HG02870 (cell line): ENCODE results near the gene ZDHHC14.
"Not testable (repeated sequence)": the region's sequence is repeated elsewhere in the genome, so short reads cannot be mapped to it uniquely, and the experiment has no call there.

Experiments used
- ATAC-seq: cut with Tn5 transposase; IDR thresholded peaks from one replicate; pipeline ENCODE4 v1.9.1; 2021; ENCODE audit warnings: mild to moderate bottlenecking, moderate library complexity; ENCODE audit not compliant: unreplicated experiment

The ZDHHC14 gene

GRCh38 chr6:157675831-157676230 is 294.8 kb downstream of the ZDHHC14 start:
- ATAC-seq = no peak

GRCh38 chr6:157676241-157676640 is 295.3 kb downstream of the ZDHHC14 start:
- no peak for ATAC-seq

DNA sequence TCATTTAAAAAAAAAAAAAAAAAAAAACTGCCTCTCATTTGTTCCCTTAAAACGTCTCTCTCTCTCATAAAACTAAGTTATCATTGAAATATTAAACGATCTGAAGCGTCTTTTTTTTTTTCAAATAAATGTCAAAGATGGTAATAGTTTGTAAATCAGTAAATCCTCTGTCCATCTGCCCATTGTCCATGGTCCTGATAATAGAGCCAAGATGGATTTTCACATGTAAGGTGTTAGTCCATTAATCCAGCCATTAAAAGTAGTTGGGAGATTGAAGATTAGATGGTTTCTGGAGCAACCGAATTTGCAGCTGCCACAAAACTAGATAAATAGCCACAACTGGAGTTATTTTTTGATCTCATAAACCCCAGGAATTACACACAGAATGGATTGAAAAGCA is 296.2 kb downstream of the ZDHHC14 start:
- ATAC-seq = no peak

GRCh38 chr6:157679605-157680580 is 298.9 kb downstream of the ZDHHC14 start:
- ATAC-seq = no peak

DNA sequence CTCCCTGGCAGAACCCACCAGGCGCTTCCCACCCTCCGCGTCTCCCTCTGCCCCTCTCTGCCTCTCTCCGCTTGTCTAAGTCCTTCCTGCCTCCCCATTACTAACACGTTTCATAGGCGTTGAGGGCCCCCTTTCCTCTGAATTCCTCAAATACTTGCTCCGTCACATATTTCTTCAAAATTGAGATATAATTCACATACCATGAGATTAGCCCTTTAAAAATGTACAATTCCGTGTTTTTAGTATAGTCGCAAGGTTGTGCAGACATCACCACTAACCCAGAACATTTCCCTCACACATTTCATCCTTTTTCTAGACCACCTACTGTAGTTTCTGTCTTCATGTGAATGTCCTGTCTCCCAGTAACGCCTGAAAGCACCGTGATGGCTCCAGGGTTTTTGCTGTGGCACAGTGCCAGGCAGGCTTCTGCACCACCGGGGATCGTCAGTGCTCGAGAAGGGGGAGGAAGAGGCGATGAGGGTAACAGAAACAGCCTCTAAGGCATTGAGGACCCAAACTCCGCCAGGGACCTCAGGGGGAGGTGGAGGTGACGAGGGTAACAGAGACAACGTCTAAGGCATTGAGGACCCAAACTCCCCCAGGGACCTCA is 300.2 kb downstream of the ZDHHC14 start:
- no peak for ATAC-seq

DNA sequence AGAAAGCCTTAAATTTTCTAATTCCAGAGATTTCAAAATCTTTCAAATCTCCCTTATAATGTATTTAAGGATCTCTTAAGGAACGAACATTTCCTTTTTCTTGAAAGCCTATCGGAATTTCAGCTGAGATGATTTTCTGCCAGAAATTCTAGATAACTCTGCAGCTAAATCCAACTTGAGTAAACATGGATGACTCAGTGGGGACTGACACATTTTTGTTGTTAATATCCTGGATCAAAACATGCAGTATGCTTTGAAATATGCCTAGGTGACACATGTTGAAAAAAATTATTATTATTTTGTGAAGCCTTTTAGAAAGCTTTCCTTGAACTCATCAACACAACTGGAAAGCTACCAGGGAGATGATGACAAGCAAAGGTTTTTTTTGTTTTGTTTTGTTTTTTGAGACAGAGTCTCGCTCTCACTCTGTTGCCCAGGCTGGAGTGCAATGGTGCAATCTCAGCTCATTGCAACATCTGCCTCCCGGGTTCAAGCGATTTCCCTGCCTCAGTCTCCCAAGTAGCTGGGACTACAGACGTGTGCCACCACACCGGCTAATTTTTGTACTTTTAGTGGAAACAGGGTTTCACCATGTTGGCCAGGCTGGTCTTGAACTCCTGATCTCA is 302.0 kb downstream of the ZDHHC14 start:
- ATAC-seq = no peak

DNA sequence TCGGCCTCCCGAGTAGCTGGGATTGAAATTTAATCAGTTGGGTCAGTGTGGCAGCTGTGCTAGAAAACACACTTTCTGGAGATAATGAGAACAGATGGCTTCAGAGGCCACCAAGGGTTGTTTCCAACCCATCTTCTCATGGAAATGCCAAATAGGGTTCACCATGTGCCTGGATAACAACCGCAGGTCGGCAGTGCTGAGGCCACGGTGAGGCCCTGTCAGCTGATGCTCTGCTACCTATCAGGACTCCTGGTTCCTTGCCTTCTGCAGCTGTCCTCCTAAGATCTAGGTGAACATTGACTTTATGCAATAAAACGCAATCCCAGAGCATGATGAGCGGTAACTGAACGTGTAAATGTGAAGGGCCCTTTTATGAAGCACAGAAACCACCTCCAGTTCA is 302.7 kb downstream of the ZDHHC14 start:
- no peak for ATAC-seq

GRCh38 chr6:157684620-157685299 is 303.8 kb downstream of the ZDHHC14 start:
- no peak for ATAC-seq

DNA sequence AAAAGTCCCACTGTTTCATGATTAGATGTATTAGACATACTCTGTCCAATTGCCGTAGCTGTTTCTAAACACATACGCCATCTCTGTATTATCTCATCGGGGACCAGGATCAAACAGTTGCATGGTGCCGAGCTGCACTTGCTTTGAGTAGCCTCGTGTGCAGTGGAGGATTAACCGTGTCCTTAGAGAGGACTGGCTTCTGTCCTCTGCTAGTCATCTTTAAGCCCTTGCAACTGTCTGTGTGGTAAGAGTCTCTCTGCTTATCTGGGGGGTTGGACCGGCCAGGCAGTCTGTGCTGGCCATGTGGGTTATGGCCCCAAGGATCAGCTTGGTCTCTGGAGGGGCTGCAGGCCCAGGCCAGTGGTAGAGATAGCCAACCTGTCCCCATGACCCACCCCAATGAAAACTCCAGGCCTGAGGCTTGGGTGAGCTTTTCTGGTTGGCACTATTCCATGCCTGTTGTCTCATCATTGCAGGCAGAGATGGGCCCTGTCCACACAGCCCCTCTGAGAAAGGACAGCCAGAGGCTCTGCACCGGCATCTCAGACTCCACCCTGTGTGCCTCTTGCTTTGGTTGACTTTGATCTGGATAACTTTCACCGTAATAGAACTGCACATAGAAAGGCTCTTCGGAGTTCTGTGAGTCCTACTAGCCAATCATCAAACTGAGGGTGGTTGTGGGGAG is 304.7 kb downstream of the ZDHHC14 start:
- no peak for ATAC-seq

- no peak for ATAC-seq
Measured at GRCh38 chr6:157688275-157688959, 307.4 kb downstream of the ZDHHC14 start.

- no peak for ATAC-seq
Measured at GRCh38 chr6:157688960-157689599, 308.1 kb downstream of the ZDHHC14 start.

- no peak for ATAC-seq
Measured at GRCh38 chr6:157689875-157690274, 308.9 kb downstream of the ZDHHC14 start.

DNA sequence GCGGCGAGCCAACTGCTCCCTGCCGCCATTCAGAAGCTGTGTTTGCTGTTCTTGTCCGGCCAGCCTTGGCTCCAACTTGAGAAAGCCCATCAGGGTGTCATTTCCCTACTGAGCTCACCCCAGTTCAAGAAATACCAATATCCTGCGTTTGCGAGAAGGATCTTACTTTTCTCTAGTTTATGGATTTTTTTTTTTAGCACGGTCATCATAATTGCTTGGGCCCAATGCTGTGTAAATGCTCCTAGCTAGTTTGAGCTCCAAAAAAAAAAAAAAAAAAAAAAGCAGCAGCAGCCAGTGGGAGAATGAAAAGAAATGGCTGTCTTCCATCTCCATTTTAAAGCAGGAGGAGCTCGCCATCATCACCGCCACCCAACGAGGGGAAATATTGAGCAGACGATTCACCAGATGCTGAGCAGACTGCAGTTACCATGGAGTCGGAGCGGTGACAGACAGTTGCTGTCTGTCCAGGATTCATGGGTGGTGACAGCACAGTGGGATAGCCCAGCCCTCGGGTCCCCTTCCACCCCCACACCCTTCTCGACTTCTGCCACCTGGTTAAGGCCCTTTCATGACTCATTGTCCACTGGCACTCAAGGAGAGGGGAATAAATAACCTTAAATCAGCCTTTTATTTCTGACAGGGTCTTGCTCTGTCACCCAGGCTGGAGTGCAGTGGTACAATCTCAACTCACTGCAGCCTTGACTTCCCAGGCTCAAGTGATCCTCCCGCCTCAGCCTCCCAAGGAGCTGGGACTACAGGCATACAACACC is 309.6 kb downstream of the ZDHHC14 start:
- ATAC-seq = no peak

- ATAC-seq = not testable (repeated sequence)
Measured at GRCh38 chr6:157691621-157692020, 310.6 kb downstream of the ZDHHC14 start.

- no peak for ATAC-seq
Measured at GRCh38 chr6:157693867-157694266, 312.9 kb downstream of the ZDHHC14 start.

DNA sequence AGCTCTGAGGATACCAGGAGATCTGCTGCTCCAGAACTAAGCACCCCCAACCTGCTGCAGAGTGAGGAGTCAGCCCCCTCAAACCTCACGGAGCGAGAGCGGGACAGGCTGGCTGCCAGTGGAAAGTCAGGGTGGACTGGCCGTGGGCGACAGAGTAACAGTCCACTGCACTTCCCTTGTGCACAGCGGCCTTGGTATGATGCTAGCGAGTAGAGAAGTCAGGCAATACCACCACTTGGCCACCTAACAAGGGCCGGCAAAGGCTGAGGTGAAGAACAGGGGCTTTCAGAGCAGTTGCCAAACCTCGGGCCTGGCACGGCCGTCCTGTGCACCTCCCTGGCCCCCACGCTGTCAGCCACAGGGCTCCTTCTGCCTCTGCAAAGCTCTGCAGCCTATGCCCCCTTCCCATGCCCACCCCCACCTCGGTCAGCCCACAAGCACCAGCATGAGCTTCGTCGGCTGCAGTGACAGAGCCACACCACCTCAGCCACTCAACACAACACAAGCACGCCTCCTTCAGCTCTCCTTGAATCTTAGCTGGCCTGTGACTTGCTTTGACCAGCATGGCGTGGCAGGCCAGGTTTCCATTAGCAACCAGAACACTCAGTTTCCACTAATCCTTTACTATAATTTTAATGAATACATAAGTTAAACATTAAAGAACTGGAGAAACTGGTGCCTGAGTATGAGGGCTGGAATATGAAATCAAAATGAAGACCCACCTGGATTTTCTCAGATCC is 314.5 kb downstream of the ZDHHC14 start:
- no peak for ATAC-seq

DNA sequence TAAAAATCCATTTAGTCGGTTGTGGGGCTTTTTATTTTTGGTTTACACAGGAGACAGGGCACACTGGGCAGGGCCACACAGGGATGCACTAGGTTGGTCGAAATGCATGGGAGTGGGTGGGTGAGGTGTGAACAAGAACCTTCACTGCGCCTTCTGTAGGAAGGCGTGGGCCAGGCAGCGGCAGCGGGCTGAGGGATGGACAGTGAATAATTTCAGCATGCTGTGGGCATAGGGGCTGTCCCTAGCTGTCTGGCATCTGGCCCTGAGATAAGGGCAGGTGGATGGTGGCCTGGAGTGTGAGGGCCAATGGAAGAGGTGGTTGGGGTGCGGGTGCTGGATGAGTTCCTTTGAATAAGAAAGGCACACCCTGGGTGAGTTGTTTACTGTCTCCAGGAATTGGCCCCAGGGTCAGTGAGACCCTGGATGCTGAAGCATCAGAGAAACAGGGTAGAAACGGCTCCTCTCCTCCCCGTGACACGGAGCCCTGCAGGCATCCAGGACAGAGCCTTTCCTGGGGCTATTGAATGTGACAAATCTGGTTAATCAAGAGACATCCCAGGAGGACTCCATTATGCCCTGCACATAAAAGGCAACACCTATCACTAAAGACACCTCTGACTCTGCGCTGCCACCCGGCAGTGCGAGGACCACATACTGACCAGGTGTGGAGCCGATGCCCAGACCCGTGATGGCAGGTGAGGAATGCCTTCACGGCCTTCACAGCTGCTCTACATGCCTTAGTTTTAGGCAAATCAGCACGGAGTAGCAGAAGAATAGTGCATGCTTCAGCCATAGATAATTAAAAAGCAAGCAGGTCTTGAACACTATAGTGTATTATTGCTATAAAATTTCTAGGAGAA is 319.0 kb downstream of the ZDHHC14 start:
- no peak for ATAC-seq
